ENCODE results near the gene WWC2. TPM values are rescaled to one million over a fixed set of nuclear protein-coding genes. Genes with fewer than 3 reads are reported as not detected.

The WWC2 gene
- total and polyA plus RNA-seq, 11 donors: 5.4 to 43.0 (median 33.8) TPM

DNA sequence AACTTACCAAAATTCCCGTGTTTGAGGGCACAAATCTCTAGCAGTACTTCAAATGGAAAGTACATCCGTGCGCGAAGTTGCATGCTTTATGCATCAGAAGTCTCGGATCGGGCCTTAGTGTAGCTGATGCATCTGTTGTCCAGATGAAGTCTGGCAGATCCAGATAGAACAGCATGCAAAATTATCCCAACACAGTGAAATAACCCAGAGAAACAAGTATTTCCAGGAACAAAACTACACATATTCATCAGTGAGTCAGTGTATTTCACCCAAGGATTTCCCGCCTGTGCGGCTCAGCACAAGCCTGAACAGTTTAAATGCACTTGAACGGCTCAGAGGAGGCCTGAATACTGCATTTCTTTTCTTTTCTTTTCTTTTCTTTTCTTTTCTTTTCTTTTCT is 250.6 kb downstream of the WWC2 start:
- 95 to 96% (median 95%) methylated on average over 9 of the region's 9 CpGs for WGBS, 4 donors
- ATAC-seq: no peak
- H3K4me3 ChIP-seq: no peak overlapping the region
- no peak overlapping the region for H3K27ac ChIP-seq
- H3K9me3 ChIP-seq: no peaks in the 10 kb centered on the region
- DNase-seq: no peak
- intact Hi-C loops (cut with DNase I): no loop called here
- TF ChIP-seq CTCF (IDR thresholded peaks at IDR 0.05): no peak
- peaks cover 0 to 6% (median 0%) of the 10 kb centered on the region in 9 donors for H3K27me3 ChIP-seq
- no peaks in the 10 kb centered on the region for H3K36me3 ChIP-seq
- peaks cover 0 to 18% (median 0%) of the 10 kb centered on the region in 12 donors for H3K4me1 ChIP-seq

DNA sequence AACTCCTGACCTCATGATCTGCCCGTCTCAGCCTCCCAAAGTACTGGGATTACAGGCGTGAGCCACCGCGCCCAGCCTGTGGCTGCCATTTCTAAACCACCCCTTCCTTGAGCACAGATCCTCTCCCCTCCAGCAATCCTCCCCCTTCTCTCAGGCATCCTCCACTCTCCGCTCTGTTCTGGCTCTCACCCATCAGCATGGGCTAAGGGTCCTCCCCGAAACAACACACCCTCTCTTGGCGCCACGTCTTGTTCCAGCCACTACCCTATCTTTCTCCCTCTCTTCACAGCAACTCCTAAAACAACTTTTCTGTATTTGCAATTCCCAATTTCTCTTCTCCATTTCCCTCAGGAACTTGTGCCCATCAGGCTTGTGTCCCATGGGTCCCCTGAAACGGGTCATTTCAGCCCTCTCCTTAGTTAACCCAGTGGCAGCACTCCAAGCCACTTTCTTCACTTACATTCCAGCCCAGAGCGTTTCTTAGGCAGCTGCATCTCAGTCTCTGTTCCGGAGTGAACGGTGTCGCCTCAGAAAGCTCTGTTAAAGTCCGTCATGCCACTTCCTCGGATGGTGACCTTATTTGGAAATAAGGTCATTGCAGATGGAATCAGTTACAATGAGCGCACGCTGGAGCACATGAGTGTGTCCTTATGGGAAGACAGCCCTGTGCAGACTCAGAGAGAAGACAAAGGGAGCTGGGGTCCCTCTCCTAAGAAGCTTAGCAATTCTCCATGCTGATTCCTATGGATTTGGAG is 251.4 kb downstream of the WWC2 start:
- ATAC-seq (no peak), DNase-seq (no peak)
- intact Hi-C loops (cut with DNase I): no loop called here
- H3K27me3 ChIP-seq: peaks cover 0 to 4% (median 0%) of the 10 kb centered on the region in 9 donors
- no peak overlapping the region for H3K4me3 ChIP-seq
- no peak for TF ChIP-seq CTCF (IDR thresholded peaks at IDR 0.05)
- TF ChIP-seq POLR2A (IDR thresholded peaks at IDR 0.05): no peak
- H3K36me3 ChIP-seq: no peaks in the 10 kb centered on the region
- no peaks in the 10 kb centered on the region for H3K9me3 ChIP-seq
- WGBS, 4 donors: 86 to 90% (median 89%) methylated on average over 17 of the region's 17 CpGs
- no peak overlapping the region for H3K27ac ChIP-seq
- H3K4me1 ChIP-seq: peaks cover 0 to 18% (median 0%) of the 10 kb centered on the region in 12 donors

DNA sequence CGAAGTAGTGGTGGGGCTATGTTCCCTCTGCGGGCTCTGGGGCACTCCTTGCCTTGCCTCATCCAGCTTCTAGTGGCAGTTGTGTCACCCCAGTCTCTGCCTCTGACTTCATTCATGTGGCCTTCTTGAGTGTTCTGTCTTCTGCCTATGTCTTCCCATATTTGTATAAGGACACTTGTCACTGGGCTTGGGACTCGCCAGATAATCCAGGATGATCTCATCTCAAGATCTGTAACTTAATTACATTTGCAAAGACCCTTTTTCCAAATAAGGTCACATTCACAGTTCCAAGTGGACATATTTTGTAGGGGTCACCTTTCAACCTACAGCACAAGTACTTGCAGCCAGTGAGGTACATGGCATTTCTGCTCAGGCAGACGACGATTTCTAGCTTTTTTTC is 253.5 kb downstream of the WWC2 start:
- Histone ChIP-seq H3K36me3 (no peaks in the 10 kb centered on the region), H3K27ac (no peak overlapping the region), H3K4me1 (peaks cover 0 to 18% (median 0%) of the 10 kb centered on the region in 12 donors), H3K27me3 (peaks cover 0 to 11% (median 0%) of the 10 kb centered on the region in 9 donors), H3K4me3 (no peak overlapping the region), H3K9me3 (no peaks in the 10 kb centered on the region)
- TF ChIP-seq POLR2A (IDR thresholded peaks at IDR 0.05): no peak
- TF ChIP-seq CTCF (IDR thresholded peaks at IDR 0.05): no peak
- intact Hi-C loops (cut with DNase I): no loop called here
- no peak for DNase-seq
- ATAC-seq: no peak
- WGBS, 4 donors: 85 to 92% (median 89%) methylated on average over 5 of the region's 5 CpGs

- H3K27me3 ChIP-seq: peaks cover 0 to 13% (median 0%) of the 10 kb centered on the region in 9 donors
- no peak overlapping the region for H3K4me3 ChIP-seq
- no peaks in the 10 kb centered on the region for H3K9me3 ChIP-seq
- TF ChIP-seq CTCF (IDR thresholded peaks at IDR 0.05): no peak
- no peak for TF ChIP-seq POLR2A (IDR thresholded peaks at IDR 0.05)
- DNase-seq: no peak
- no peak overlapping the region for H3K27ac ChIP-seq
- H3K36me3 ChIP-seq: no peaks in the 10 kb centered on the region
- no peak for ATAC-seq
- 75 to 91% (median 78%) methylated on average over 8 of the region's 8 CpGs for WGBS, 4 donors
- intact Hi-C loops (cut with DNase I): no loop called here
- peaks cover 0 to 13% (median 0%) of the 10 kb centered on the region in 12 donors for H3K4me1 ChIP-seq
Observed at GRCh38 chr4:183353557-183353956, 254.5 kb downstream of the WWC2 start.
